Putamen (tissue), 1 donor: ENCODE data around the gene NXT1.

Source experiments
- DNase-seq: peaks from one replicate; pipeline ENCODE4 v3.0.0-alpha.2; 2016; ENCODE audit warnings: low spot score

NXT1 gene

GRCh38 chr20:23391707-23392310 lies 41.2 kb downstream of the NXT1 start:
- no peak for DNase-seq

DNA sequence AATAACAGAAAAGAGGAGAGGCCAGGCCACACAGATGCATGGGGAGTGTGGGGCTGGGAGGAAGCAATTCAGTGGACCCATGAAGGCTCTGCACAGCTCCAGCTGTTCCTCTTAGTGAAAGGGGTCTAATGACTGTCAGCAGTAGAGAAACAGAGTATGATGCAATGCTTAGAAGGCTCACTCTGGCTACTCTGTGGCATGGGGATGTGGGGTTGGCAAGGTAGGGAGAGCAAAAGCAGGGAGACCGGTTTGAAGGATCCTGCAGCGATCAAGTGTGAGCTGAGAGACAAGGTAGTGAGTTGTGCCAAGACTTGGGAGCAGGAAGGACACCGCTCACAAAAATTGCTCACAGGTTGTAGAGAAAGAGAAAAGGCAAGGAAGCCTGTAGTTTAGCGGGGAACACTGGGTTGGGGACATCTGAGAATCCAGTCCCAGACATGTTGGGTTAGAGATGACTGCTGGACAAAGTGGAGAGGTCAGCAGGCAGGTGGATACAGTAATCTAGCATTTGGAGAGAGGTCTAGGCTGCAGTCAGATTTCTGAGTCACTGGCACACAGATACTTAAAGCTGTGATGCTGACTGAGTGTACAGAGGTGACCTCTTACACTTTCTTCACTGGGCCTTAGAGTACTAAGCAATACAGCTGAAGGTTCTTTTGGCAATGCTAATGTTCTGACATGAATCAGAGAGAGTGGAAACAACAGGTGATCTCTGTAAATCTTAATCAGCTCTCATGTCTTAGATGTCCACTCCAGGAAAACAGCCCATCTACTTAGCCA lies 43.6 kb downstream of the NXT1 start:
- no peak for DNase-seq

- DNase-seq, result no peak
Observed at GRCh38 chr20:23396950-23397627, 46.5 kb downstream of the NXT1 start.

DNA sequence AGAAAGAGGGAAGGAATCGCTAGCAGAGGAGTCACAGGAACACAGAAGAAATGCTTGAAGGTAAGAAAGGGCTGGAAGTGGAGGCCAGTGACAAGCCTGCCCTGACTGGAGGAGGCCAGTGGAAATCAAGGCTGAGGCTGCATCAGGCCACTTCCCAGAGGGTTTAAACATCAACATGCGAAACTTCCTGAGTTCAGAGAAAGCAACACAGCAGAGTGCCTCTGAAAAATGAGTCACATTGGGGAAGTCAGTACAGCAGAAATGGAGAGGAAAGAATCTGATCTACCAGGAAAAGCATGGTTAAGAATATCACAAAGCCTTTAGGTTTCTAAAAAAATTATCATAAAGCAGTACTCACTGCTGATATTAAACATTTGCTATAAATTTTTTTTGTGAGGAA lies 47.4 kb downstream of the NXT1 start:
- DNase-seq, result no peak

GRCh38 chr20:23399568-23400241 lies 49.1 kb downstream of the NXT1 start:
- no peak for DNase-seq

DNA sequence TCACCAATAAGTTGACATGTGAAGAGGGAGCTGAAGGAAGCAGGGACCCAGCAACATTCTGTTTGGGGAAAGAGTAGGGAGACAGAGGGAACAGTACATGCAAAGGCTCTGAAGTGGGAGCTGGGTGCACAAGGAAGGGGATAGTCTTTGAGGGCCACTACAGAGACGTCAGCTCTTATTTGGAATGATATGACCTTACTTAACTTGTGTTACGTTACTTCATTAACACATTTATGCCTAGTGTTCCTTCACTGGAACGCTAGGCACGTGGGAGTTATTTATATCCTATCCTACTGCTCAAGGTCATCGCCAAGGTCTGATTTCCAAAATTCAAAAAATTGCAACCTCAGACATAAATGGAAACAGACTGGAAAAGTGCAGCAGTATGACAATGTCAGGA lies 50.5 kb downstream of the NXT1 start:
- no peak for DNase-seq

DNA sequence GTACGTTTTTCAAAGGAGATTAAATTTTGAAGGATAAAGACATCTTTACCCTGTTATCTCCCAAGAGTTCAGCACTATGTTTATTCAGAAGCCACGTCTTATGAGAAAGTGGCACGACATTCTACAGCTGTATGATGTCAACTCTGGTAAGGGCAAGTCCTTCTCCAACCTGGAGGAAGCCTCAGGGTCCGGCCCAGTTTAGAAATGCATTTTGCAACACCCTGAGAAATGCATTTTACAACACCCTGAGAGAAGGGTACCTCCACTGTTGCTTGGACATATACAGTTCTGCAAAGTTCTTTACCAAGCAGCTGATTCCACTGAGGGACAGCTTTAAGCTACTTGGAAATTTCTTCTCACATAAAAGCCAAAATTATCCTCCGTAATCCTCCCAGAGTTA lies 53.2 kb downstream of the NXT1 start:
- DNase-seq, result no peak

DNA sequence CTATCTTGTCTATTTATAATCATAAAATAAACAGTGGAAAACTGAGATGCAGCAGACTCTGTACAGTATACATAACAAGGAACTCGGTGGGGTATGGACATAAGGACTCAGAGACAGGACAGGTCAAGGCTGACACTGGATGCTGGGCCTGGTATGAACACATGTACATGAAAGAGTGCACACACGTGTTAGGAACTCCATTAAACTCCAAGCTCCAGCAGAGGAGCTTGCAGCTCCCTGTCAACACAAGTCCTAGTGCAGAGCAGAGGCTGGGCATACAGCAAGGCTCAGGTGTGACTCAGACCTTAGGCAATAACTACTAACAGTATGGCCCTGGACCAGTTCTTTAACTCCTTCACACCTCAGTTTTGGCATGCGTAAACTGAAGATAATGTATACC lies 53.6 kb downstream of the NXT1 start:
- no peak for DNase-seq
